Gastroesophageal sphincter (tissue), 2 donors: ENCODE results near the gene ZBTB42.

ENCODE experiments used
- POLR2A ChIP-seq, 2 donors: fragments of 450-650 bp; IDR thresholded peaks; one replicate each; pipeline ENCODE4 v1.6.1; 2017; ENCODE audit warnings: antibody characterized with exemption in 2 of 2, mild to moderate bottlenecking in 2 of 2, moderate library complexity in 1 of 2
- POLR2AphosphoS5 ChIP-seq: sonication (generic); formaldehyde crosslinking; IDR thresholded peaks from one replicate; pipeline ENCODE4 v1.6.1; 2017; ENCODE audit warnings: antibody characterized with exemption

DNA sequence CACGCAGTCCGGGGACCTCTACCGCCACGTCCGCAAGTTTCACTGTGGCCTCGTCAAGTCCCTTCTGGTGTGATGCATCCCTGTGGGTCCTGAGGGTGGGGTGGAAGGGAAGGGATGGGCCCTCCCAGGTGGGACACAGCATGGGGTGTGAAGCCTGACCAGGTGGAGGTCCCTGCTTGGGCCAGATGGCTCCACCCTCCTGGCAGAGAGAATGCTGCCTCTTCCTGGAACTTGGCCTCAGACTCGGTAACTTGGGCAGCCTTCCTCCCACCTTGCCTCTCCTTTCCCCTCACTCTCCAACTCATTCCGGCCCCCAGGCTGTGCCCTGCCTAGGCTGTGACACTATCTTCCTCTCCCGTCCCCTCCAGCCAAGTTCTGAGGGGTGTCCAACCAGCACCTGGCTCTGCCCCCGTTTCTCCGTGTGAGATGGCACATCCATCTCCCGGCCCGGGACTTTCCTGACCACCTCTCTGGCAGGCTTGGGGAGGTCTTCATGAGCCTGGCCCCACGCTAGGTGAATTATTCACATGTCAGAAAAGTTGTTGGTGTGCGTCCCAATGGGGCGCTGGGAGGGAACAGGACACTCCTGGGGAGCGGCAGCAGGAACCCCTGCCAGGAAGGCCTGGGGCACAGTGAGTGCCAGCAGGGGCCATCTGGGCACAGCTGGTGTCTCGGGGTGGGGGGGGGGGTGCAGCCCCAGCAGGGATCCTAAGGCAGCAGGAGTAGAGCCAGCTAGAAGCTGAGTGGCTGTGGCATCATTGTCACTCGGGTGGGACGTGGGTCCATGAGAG, 1.7 kb downstream of the ZBTB42 start:
- TF ChIP-seq POLR2A (IDR thresholded peaks at IDR 0.05) (no peak), POLR2AphosphoS5 (no peak)
